NCI-H82 treated with DMSO at 0.1 percent for 48 hours (cell line): ENCODE results near the gene PERP.

Source experiments
- DNase-seq: peaks from one replicate; lab custom pipeline; 2025; ENCODE audit not compliant: unreplicated experiment; lab: John Stamatoyannopoulos, UW

PERP gene

DNA sequence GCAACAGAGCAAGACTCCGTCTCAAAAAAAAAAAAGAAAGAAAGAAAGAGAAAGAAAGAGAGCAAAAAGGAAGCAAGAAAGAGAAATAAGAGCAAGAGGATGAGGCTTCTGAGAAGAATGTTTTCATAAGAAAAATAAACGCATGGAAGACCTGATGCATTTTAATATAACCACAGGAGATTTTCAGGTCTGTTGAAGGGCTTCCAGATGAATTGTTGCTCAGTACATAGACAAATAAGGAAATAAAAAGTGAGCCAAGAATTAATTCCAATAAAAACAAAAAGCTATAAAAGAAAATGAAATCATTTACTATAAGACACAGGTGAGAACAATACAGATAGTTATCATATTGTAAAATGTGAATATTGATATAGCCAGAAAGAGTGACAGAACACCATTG, 43.5 kb downstream of the PERP start:
- DNase-seq: no peak

DNA sequence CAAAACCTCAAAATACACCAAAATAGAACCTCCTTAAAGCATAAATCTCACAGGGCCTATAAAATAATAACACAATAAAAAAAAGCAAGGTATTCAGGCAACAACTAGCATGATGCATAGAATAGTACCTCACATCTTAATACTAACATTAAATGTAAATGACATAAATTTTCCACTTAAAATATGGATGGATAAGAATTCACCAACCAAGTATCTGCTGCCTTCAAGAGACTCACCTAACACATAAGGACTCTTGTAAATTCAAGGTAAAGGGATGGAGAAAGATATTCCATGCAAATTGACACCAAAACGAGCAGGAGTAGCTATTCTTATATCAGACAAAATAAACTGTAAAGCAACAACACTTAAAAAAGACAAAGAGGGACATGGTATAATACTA, 52.2 kb downstream of the PERP start:
- DNase-seq: no peak

DNA sequence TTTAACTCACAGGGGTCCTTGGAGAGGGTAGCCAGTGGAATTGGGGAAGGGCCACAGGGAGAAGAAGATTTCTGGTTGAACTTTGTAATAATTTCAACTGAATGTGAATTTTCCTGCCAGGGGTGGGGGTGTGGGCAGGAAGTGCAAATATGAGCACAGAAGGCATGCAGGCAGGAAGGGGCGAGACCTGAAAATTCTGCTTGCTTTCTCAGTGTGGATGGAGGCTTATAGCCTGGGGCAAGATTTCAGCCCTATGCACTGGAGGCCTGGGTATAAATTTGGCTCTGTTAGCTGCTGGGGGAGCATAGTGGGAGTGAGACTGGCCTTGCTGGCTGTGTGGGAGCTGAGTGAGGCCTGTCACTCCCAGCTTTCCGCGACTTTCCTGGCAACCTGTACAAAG, 54.4 kb downstream of the PERP start:
- no peak for DNase-seq

DNA sequence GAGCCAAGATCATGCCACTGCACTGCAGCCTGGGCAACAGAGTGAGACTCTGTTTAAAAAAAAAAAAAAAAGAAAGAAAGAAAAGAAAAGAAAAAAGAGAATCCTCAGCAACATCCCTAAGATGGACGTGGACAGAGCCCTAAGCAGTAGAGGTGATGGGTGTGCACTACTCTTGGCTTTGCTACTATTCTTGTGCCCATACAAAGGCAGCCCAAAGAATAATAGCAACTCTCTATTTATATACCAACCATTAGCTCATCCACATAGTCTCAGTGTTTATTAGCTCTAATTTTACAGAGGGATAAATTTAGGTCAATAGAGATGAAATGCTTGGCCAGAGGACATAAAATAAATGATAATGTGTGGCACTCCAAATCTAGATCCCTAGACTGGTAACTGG, 62.2 kb downstream of the PERP start:
- no peak for DNase-seq

DNA sequence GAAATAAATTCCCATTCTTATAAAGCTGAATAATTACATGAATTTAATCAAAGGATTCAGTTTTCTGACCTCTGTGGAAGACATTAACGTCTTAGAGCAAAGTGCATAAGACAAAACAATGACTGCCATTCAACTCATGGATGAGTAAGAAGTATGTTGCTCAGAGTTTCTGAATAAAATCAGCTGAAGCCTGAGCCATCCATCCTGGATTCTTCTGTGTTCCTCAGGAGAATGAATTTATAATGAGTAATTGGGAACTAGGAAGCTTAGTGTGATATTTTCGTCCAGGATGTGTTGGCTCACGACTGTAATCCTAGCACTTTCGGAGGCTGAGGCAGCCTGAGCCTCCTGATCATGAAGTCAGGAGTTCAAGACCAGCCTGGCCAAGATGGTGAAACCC, 62.8 kb downstream of the PERP start:
- no peak for DNase-seq
